ENCODE measurements around the gene MYT1.
"Not testable (repeated sequence)": the region's sequence is repeated elsewhere in the genome, so short reads cannot be mapped to it uniquely, and the experiment has no call there.

Gene MYT1

GRCh38 chr20:64230461-64231145, 66.4 kb downstream of the MYT1 start:
- DNase-seq (ENCODE audit: low read depth, low spot score): no peak

GRCh38 chr20:64231621-64232550, 67.6 kb downstream of the MYT1 start:
- no peak for DNase-seq (ENCODE audit: low read depth, low spot score)

GRCh38 chr20:64232794-64233193, 68.5 kb downstream of the MYT1 start:
- DNase-seq (ENCODE audit: low read depth, low spot score): no peak

GRCh38 chr20:64233725-64234124, 69.5 kb downstream of the MYT1 start:
- DNase-seq (ENCODE audit: low read depth, low spot score): no peak

- no peak for DNase-seq (ENCODE audit: low read depth, low spot score)
Observed at GRCh38 chr20:64234291-64234791, 70.1 kb downstream of the MYT1 start.

- DNase-seq (ENCODE audit: low read depth, low spot score): not testable (repeated sequence)
Observed at GRCh38 chr20:64234921-64235565, 70.8 kb downstream of the MYT1 start.

- DNase-seq (ENCODE audit: low read depth, low spot score): no peak
Observed at GRCh38 chr20:64236137-64237088, 72.2 kb downstream of the MYT1 start.

GRCh38 chr20:64237316-64237715, 73.1 kb downstream of the MYT1 start:
- no peak for DNase-seq (ENCODE audit: low read depth, low spot score)

- no peak for DNase-seq (ENCODE audit: low read depth, low spot score)
Observed at GRCh38 chr20:64238115-64238825, 74.0 kb downstream of the MYT1 start.

GRCh38 chr20:64238851-64239387, 74.7 kb downstream of the MYT1 start:
- DNase-seq (ENCODE audit: low read depth, low spot score): no peak

GRCh38 chr20:64239449-64240242, 75.4 kb downstream of the MYT1 start:
- DNase-seq (ENCODE audit: low read depth, low spot score): no peak

- DNase-seq (ENCODE audit: low read depth, low spot score): no peak
Observed at GRCh38 chr20:64240243-64241015, 76.2 kb downstream of the MYT1 start.

- DNase-seq (ENCODE audit: low read depth, low spot score): no peak
Observed at GRCh38 chr20:64241061-64241460, 76.8 kb downstream of the MYT1 start.

GRCh38 chr20:64242003-64242796, 77.9 kb downstream of the MYT1 start:
- no peak for DNase-seq (ENCODE audit: low read depth, low spot score)

- no peak for DNase-seq (ENCODE audit: low read depth, low spot score)
Observed at GRCh38 chr20:64242797-64243475, 78.7 kb downstream of the MYT1 start.

GRCh38 chr20:64244281-64244805, 80.1 kb downstream of the MYT1 start:
- no peak for DNase-seq (ENCODE audit: low read depth, low spot score)
